DND-41 (cell line): ENCODE results near the gene KDELR1.

Experiments
- EZH2 ChIP-seq: IDR thresholded peaks from 3 replicates; pipeline ENCODE4 v1.6.1; 2012; ENCODE audit warnings: borderline replicate concordance, low read depth, mild to moderate bottlenecking, moderate library complexity, low read length, inconsistent platforms; ENCODE audit not compliant: severe bottlenecking
- TF ChIP-seq, protein P1 (sequence below): IDR thresholded peaks from 2 replicates; pipeline ENCODE4 v1.5.1; 2012; ENCODE audit warnings: borderline replicate concordance, low read length, moderate library complexity, mild to moderate bottlenecking; ENCODE audit not compliant: poor library complexity, severe bottlenecking; ENCODE audit errors: extremely low read depth

GRCh38 chr19:48338253-48338755 lies 53.0 kb downstream of the KDELR1 start:
- no peak for TF ChIP-seq EZH2
- TF ChIP-seq, protein P1, sequence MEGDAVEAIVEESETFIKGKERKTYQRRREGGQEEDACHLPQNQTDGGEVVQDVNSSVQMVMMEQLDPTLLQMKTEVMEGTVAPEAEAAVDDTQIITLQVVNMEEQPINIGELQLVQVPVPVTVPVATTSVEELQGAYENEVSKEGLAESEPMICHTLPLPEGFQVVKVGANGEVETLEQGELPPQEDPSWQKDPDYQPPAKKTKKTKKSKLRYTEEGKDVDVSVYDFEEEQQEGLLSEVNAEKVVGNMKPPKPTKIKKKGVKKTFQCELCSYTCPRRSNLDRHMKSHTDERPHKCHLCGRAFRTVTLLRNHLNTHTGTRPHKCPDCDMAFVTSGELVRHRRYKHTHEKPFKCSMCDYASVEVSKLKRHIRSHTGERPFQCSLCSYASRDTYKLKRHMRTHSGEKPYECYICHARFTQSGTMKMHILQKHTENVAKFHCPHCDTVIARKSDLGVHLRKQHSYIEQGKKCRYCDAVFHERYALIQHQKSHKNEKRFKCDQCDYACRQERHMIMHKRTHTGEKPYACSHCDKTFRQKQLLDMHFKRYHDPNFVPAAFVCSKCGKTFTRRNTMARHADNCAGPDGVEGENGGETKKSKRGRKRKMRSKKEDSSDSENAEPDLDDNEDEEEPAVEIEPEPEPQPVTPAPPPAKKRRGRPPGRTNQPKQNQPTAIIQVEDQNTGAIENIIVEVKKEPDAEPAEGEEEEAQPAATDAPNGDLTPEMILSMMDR, result no peak
